HUES64 (cell line): ENCODE measurements around the gene ADSS1.
"Not testable (repeated sequence)": the region's sequence is repeated elsewhere in the genome, so short reads cannot be mapped to it uniquely, and the experiment has no call there.

Experiments used
- H3K27ac ChIP-seq: 2 replicates; pipeline ENCODE4 v1.7.0; 2013; ENCODE audit warnings: low read depth, low read length, inconsistent platforms
- H3K27me3 ChIP-seq: 2 replicates; pipeline ENCODE4 v1.6.1; 2013; ENCODE audit warnings: mild to moderate bottlenecking, low read length; ENCODE audit not compliant: insufficient read depth
- H3K36me3 ChIP-seq: 2 replicates; pipeline ENCODE4 v1.6.1; 2013; ENCODE audit warnings: mild to moderate bottlenecking, low read length; ENCODE audit not compliant: insufficient read depth
- H3K4me1 ChIP-seq: 2 replicates; pipeline ENCODE4 v1.6.1; 2013; ENCODE audit warnings: mild to moderate bottlenecking, low read length, moderate library complexity; ENCODE audit not compliant: insufficient read depth
- H3K4me3 ChIP-seq: 2 replicates; pipeline ENCODE4 v1.5.1; 2013; ENCODE audit warnings: mild to moderate bottlenecking, low read length, moderate library complexity
- H3K9ac ChIP-seq: 2 replicates; pipeline ENCODE4 v1.6.1; 2013; ENCODE audit warnings: mild to moderate bottlenecking, low read depth, low read length
- H3K9me3 ChIP-seq: 2 replicates; pipeline ENCODE4 v1.6.1; 2013; ENCODE audit warnings: low read depth, low read length; ENCODE audit not compliant: insufficient read depth
- WGBS: fragments of 150-250, 120-280 bp; methylation state at CpG from one replicate; pipeline ENCODE4 v1.1.7; 2013; ENCODE audit warnings: missing lambda C conversion rate; 5-methylcytosine and 5-hydroxymethylcytosine counted together

Gene ADSS1

GRCh38 chr14:104722938-104723650 lies 935 bp upstream of the ADSS1 start:
- whole genome bisulfite sequencing, result 53% methylated on average over 26 of the region's 26 CpGs
- peaks cover 6% of the 10 kb centered on the region; the same call in 1 of the 2 replicates for H3K4me1 ChIP-seq

DNA sequence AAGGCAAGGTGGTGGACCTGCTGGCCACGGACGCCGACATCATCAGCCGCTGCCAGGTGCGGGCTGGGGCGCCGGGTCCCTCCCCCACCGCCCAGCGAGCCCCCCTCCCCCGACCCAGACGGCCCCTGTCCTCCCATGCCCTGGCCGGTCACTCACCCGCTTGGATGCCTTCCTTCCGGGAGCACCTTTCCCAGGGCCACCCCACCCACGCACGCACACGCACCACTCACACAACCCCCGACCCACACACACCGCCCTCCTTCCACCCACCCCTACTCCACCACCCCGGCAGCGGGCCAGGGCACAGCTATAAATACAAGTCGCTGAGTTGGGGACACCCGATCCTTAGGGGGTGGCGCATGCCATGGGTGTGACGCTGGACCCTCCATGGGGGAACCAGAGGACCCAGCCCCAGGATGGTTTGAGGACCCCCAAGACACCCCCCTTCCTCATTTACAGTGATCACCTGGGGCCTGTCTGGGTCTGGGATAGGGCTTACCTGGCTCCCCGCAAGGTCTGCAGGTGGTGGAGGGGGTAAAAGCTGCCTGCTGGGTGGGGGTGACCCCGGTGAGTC lies 465 bp downstream of the ADSS1 start:
- Histone ChIP-seq H3K4me1 (peaks cover 6% of the 10 kb centered on the region; the same call in 1 of the 2 replicates), H3K4me3 (peak overlapping the region; percentile 68), H3K9me3 (no peaks in the 10 kb centered on the region), H3K9ac (peak overlapping the region; percentile 70), H3K27me3 (no peaks in the 10 kb centered on the region; the same call in 1 of the 2 replicates), H3K36me3 (no peaks in the 10 kb centered on the region), H3K27ac (no peak overlapping the region; the same call in 1 of the 2 replicates)
- 8% methylated on average over 27 of the region's 27 CpGs for WGBS

More at GRCh38 chr14:104722938-104723650, 935 bp upstream of the ADSS1 start:
- H3K4me3 ChIP-seq, result peak overlapping the region; percentile 78
- H3K9me3 ChIP-seq, result no peaks in the 10 kb centered on the region
- no peak overlapping the region for H3K9ac ChIP-seq
- peaks cover 3% of the 10 kb centered on the region; the same call in 1 of the 2 replicates for H3K36me3 ChIP-seq
- H3K27me3 ChIP-seq, result no peaks in the 10 kb centered on the region; the same call in 1 of the 2 replicates
- H3K27ac ChIP-seq, result no peak overlapping the region

GRCh38 chr14:104724981-104725771 lies 1.1 kb downstream of the ADSS1 start:
- no peaks in the 10 kb centered on the region; the same call in 1 of the 2 replicates for H3K27me3 ChIP-seq
- no peak overlapping the region for H3K9ac ChIP-seq
- peaks cover 6% of the 10 kb centered on the region; the same call in 1 of the 2 replicates for H3K4me1 ChIP-seq
- WGBS, result 19% methylated on average over 24 of the region's 24 CpGs
- H3K36me3 ChIP-seq, result no peaks in the 10 kb centered on the region
- no peak overlapping the region for H3K27ac ChIP-seq
- peak overlapping the region; percentile 68 for H3K4me3 ChIP-seq
- H3K9me3 ChIP-seq, result no peaks in the 10 kb centered on the region

DNA sequence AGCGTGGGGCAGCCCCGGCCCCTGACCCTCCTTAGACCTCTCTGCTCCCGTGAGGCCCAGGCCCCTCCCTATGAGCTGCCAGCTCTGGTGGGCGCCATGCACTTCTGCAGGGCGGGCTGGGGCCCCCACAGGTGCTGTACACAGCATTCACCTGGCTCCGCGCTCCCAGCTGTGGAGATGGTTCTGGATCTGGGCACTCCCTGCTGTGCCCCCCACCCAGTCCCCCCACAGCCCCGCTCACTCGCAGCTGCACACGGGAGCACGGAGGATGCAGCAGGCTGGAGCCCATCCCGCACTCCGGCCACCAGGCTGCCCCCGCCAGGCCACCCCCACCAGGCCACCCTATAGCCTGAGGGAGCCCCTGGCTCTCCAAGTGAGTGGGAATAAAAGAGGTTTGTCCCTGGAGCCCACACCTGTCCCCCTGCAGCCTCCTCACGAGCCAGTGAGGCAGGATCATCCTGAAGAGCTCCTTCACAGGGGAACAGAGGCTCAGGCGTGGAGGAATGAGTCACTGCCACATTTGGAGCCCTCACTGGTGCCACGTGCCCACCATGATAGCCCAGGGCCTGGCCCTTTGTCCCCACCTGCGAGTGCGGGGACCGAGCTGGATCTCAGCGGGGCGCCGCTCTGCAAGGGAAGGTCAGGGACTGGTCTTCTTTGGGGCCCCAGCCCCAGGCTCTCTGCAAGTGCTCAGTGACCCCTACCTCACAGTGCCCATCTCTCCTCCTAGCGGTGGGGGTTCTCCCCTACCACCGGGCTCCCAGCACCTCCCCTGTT lies 1.9 kb downstream of the ADSS1 start:
- Histone ChIP-seq H3K4me1 (peaks cover 6% of the 10 kb centered on the region; the same call in 1 of the 2 replicates), H3K36me3 (no peaks in the 10 kb centered on the region), H3K9ac (no peak overlapping the region), H3K27ac (no peak overlapping the region), H3K4me3 (no peak overlapping the region), H3K27me3 (no peaks in the 10 kb centered on the region; the same call in 1 of the 2 replicates), H3K9me3 (no peaks in the 10 kb centered on the region)
- 82% methylated on average over 25 of the region's 25 CpGs for WGBS

- Histone ChIP-seq H3K27ac (no peak overlapping the region), H3K36me3 (no peaks in the 10 kb centered on the region), H3K4me1 (peaks cover 6% of the 10 kb centered on the region; the same call in 1 of the 2 replicates), H3K9me3 (no peaks in the 10 kb centered on the region), H3K27me3 (no peaks in the 10 kb centered on the region; the same call in 1 of the 2 replicates), H3K9ac (no peak overlapping the region), H3K4me3 (no peak overlapping the region)
- WGBS, result 88% methylated on average over 21 of the region's 21 CpGs
These were observed 2.8 kb downstream of the ADSS1 start for GRCh38 chr14:104726600-104727451.

DNA sequence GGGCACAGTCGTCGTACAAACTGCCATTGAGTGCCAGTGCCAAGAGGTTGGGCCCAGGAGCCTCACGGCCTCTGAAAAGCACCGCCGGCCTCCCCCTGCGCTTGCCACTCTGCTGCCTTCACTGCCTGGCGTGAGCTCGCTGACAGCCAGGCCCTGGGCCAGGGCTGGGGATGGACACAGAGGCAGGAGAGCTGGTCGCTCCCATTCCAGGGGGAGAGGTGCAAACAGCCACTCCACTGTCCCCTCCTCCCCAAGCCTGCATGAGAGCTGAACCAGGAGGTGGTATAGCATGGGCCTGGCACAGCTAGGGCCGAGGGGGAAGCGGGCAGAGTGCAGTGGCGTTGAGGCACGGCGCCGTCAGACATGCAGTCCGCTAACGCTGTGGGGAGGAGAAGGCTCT lies 4.6 kb downstream of the ADSS1 start:
- Histone ChIP-seq H3K27ac (no peak overlapping the region), H3K27me3 (no peaks in the 10 kb centered on the region), H3K4me1 (peaks cover 6% of the 10 kb centered on the region; the same call in 1 of the 2 replicates), H3K9ac (no peak overlapping the region), H3K36me3 (no peaks in the 10 kb centered on the region), H3K9me3 (no peaks in the 10 kb centered on the region), H3K4me3 (no peak overlapping the region)
- 89% methylated on average over 17 of the region's 17 CpGs for WGBS

DNA sequence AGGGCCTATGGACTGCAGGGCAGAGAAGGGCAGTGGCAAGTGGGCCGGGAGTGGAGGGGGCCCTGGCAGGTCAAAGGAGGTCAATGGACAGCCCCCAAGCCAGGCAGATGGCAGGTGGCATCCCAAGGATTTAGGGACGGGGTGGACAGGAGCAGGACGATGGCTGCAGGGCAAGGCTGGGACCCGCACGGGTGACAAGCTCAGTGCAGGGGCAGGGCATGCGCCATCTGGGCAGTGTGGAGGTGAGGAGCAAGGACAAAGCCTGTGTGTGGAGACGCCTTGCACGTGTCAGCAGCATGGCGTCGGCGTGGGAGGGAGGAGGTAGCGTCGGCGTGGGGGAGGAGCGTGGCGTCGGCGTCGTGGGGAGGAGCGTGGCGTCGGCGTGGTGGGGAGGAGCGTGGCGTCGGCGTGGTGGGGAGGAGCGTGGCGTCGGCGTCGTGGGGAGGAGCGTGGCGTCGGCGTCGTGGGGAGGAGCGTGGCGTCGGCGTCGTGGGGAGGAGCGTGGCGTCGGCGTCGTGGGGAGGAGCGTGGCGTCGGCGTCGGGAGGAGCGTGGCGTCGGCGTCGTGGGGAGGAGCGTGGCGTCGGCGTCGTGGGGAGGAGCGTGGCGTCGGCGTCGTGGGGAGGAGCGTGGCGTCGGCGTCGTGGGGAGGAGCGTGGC lies 5.3 kb downstream of the ADSS1 start:
- H3K4me3 ChIP-seq, H3K9ac ChIP-seq, H3K9me3 ChIP-seq, H3K4me1 ChIP-seq, H3K27ac ChIP-seq, H3K27me3 ChIP-seq, H3K36me3 ChIP-seq: not testable (repeated sequence)
- 87% methylated on average over 20 of the region's 73 CpGs for WGBS

GRCh38 chr14:104729835-104730181 lies 5.8 kb downstream of the ADSS1 start:
- 87% methylated on average over 10 of the region's 16 CpGs for WGBS
- Histone ChIP-seq H3K4me1 (peaks cover 4% of the 10 kb centered on the region; the same call in 1 of the 2 replicates), H3K9ac (no peak overlapping the region)

GRCh38 chr14:104730487-104730886 lies 6.5 kb downstream of the ADSS1 start:
- Histone ChIP-seq H3K27ac (no peak overlapping the region), H3K27me3 (no peaks in the 10 kb centered on the region), H3K9ac (no peak overlapping the region), H3K36me3 (no peaks in the 10 kb centered on the region), H3K4me1 (no peaks in the 10 kb centered on the region), H3K4me3 (no peak overlapping the region), H3K9me3 (no peaks in the 10 kb centered on the region)
- WGBS, result 81% methylated on average over 5 of the region's 5 CpGs

More at GRCh38 chr14:104729835-104730181, 5.8 kb downstream of the ADSS1 start:
- Histone ChIP-seq H3K27ac (no peak overlapping the region), H3K9me3 (no peaks in the 10 kb centered on the region), H3K4me3 (no peak overlapping the region), H3K36me3 (no peaks in the 10 kb centered on the region), H3K27me3 (no peaks in the 10 kb centered on the region)
